ENCODE data around the gene HP1BP3. TPM values are rescaled to one million over a fixed set of nuclear protein-coding genes. Genes with fewer than 3 reads are reported as not detected.

The HP1BP3 gene
- total and polyA plus RNA-seq, 2 of the 4 experiments (the other 2 are of a cell fraction): 88.4 to 151 TPM

- H2BK5ac ChIP-seq (ENCODE audit: low read depth, low read length, poor library complexity, severe bottlenecking): no peak overlapping the region
- H3K18ac ChIP-seq (ENCODE audit: low read depth, low read length): no peak overlapping the region
- no peak overlapping the region for H3K4me2 ChIP-seq (ENCODE audit: low read depth, low read length)
- in situ Hi-C loops (cut with MboI; ENCODE audit: low sequenced_read_pairs) (no loop called here), intact Hi-C loops (cut with micrococcal nuclease) (no loop called here), dilution Hi-C loops (cut with HindIII; ENCODE audit: low sequenced_read_pairs, unreplicated experiment) (no loop called here)
- H3K27ac ChIP-seq (ENCODE audit: insufficient read depth, low read length): no peak overlapping the region
- no peak overlapping the region for H2AK9ac ChIP-seq (replicated peaks; ENCODE audit: low read depth, low read length, poor library complexity)
- no peak overlapping the region for H3K4ac ChIP-seq (ENCODE audit: low read depth, low read length)
- H3K27me3 ChIP-seq (ENCODE audit: control insufficient read depth, insufficient read depth, low read length): no peaks in the 10 kb centered on the region
- peaks cover 38 to 57% of the 10 kb centered on the region in 2 experiments for H3K79me1 ChIP-seq (ENCODE audit: low read depth in 1 of 2, low read length in 2 of 2)
- ChIA-PET POLR2A (ENCODE audit: unreplicated experiment) (interaction anchor here (0.6 kb wide), 2 partner anchors 13 to 311 kb away, joined by 3 to 15 read pairs; no protein-coding TSS in a partner anchor), CTCF (no interaction called here)
- H2AFZ ChIP-seq (replicated peaks; ENCODE audit: low read length, poor library complexity): no peak overlapping the region
- no peak for ATAC-seq (ENCODE audit: low read depth)
- no peak overlapping the region for H2BK20ac ChIP-seq (ENCODE audit: low read depth, low read length)
- TF ChIP-seq MAFK (IDR thresholded peaks at IDR 0.05; ENCODE audit: low read depth, low read length) (no peak), CEBPB (IDR thresholded peaks at IDR 0.05; ENCODE audit: low read depth, low read length) (peak; percentile 73)
- TF ChIP-seq, protein P1, sequence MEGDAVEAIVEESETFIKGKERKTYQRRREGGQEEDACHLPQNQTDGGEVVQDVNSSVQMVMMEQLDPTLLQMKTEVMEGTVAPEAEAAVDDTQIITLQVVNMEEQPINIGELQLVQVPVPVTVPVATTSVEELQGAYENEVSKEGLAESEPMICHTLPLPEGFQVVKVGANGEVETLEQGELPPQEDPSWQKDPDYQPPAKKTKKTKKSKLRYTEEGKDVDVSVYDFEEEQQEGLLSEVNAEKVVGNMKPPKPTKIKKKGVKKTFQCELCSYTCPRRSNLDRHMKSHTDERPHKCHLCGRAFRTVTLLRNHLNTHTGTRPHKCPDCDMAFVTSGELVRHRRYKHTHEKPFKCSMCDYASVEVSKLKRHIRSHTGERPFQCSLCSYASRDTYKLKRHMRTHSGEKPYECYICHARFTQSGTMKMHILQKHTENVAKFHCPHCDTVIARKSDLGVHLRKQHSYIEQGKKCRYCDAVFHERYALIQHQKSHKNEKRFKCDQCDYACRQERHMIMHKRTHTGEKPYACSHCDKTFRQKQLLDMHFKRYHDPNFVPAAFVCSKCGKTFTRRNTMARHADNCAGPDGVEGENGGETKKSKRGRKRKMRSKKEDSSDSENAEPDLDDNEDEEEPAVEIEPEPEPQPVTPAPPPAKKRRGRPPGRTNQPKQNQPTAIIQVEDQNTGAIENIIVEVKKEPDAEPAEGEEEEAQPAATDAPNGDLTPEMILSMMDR (conservative IDR thresholded peaks at IDR 0.05; ENCODE audit: low read depth, low read length): no peak
- H3K9me3 ChIP-seq (ENCODE audit: control insufficient read depth, insufficient read depth, low read length): no peaks in the 10 kb centered on the region
- H3K14ac ChIP-seq (replicated peaks; ENCODE audit: low read depth, low read length): no peak overlapping the region
- H2BK120ac ChIP-seq (ENCODE audit: low read depth, low read length): no peak overlapping the region
- BruUV-seq (replicated peaks): no TSS peak
- no peak overlapping the region for H2BK15ac ChIP-seq (ENCODE audit: low read depth, low read length)
- no peak overlapping the region for H3K56ac ChIP-seq (ENCODE audit: extremely low read depth, insufficient read depth, low read length)
- peak; percentile 47 for DNase-seq
- H4K5ac ChIP-seq (ENCODE audit: low read depth, low read length): no peak overlapping the region
- no peak overlapping the region for H3K23ac ChIP-seq (ENCODE audit: low read depth, low read length)
- WGBS, 2 experiments (ENCODE audit: extremely low coverage in 2 of 2, insufficient read length in 1 of 2): no CpG with 5 or more reads among the region's 6 CpGs
- H3K4me3 ChIP-seq (ENCODE audit: insufficient read depth, low read depth, low read length): no peak overlapping the region
- no peak overlapping the region for H2AK5ac ChIP-seq (ENCODE audit: low read depth, low read length)
- H3K36me3 ChIP-seq (ENCODE audit: control insufficient read depth, insufficient read depth, low read length): peaks cover 60% of the 10 kb centered on the region
- H3K4me1 ChIP-seq (ENCODE audit: control insufficient read depth, insufficient read depth, low read length): no peaks in the 10 kb centered on the region
- H4K8ac ChIP-seq (ENCODE audit: low read depth in 2 of 2, low read length in 2 of 2): no peak overlapping the region
- H3K9me1 ChIP-seq (ENCODE audit: insufficient read depth, low read length): peaks cover 8% of the 10 kb centered on the region
- no peak overlapping the region for H3K9ac ChIP-seq (ENCODE audit: low read depth, low read length)
- peaks cover 17% of the 10 kb centered on the region; the same call in 1 of the 2 replicates for H4K20me1 ChIP-seq (ENCODE audit: insufficient read depth, low read length)
- no peak overlapping the region for H4K91ac ChIP-seq (ENCODE audit: insufficient read depth, low read depth, low read length)
These were observed 16.6 kb downstream of the HP1BP3 start for GRCh38 chr1:20770314-20771087.
